Transverse colon (tissue), 4 donors: ENCODE data around the gene DPF3. TPM values are rescaled to one million over a fixed set of nuclear protein-coding genes. Genes with fewer than 3 reads are reported as not detected.

Experiments used
- DNase-seq: peaks from one replicate; pipeline ENCODE4 v3.0.0-alpha.2; 2019
- H3K27ac ChIP-seq, 4 donors: fragments of 200-600 bp; sonication (generic); 2 replicates each; pipeline ENCODE4 v1.5.1; 2016 to 2018; ENCODE audit warnings: inconsistent platforms in 4 of 4
- H3K27me3 ChIP-seq: fragments of 200-600 bp; sonication (generic); 2 replicates; pipeline ENCODE4 v1.5.1; 2017; ENCODE audit warnings: inconsistent platforms
- H3K36me3 ChIP-seq, 4 donors: fragments of 200-600 bp; sonication (generic); 2 replicates each; pipeline ENCODE4 v1.5.1; 2017 to 2019; ENCODE audit warnings: inconsistent platforms in 4 of 4
- H3K4me1 ChIP-seq, 4 donors: fragments of 200-600 bp; sonication (generic); 2 replicates each; pipeline ENCODE4 v1.5.1; 2017 to 2020; ENCODE audit warnings: inconsistent platforms in 4 of 4
- H3K4me3 ChIP-seq, 4 donors: fragments of 200-600 bp; sonication (generic); 1 replicate in 1 of 4; 2 replicates in 3 of 4; pipeline versions ENCODE4 v1.5.1 to v1.6.1; 2017 to 2019; ENCODE audit warnings: inconsistent platforms in 4 of 4
- H3K9me3 ChIP-seq, 2 donors: fragments of 200-600 bp; sonication (generic); 2 replicates each; pipeline ENCODE4 v1.5.1; 2017 to 2019; ENCODE audit warnings: inconsistent platforms in 2 of 2
- EP300 ChIP-seq: sonication (generic); formaldehyde crosslinking; IDR thresholded peaks from one replicate; pipeline ENCODE4 v1.6.1; 2017; ENCODE audit warnings: antibody characterized with exemption, low read depth
- POLR2A ChIP-seq: fragments of 450-650 bp; IDR thresholded peaks from one replicate; pipeline ENCODE4 v1.6.1; 2016; ENCODE audit warnings: antibody characterized with exemption, mild to moderate bottlenecking, moderate library complexity
- POLR2AphosphoS5 ChIP-seq, 3 donors: sonication (generic); formaldehyde crosslinking; IDR thresholded peaks; one replicate each; pipeline ENCODE4 v1.6.1; 2016; ENCODE audit warnings: antibody characterized with exemption in 3 of 3
- WGBS, 2 donors: methylation state at CpG; one replicate each; pipeline ENCODE4 v1.1.5; 2018; ENCODE audit warnings: low coverage in 1 of 2; 5-methylcytosine and 5-hydroxymethylcytosine counted together
- in situ Hi-C, 4 donors: fragments of 200-750 bp; cut with MboI; loops; one replicate each; pipeline versions ENCODE4 v1.15.0 to v1.15.1; 2017; ENCODE audit warnings: low sequenced_read_pairs in 3 of 4, low pct_ligation_motif_present in 1 of 4, low pct_unique_long_range_greater_than_20kb in 1 of 4
- intact Hi-C: fragments of 100-400 bp; cut with DNase I; formaldehyde crosslinking; loops from one replicate; pipeline ENCODE4 v1.15.1; 2023; ENCODE audit warnings: low total_unique reads
- total RNA-seq, 4 donors: library from RNA; depleted of rRNA; stranded (reverse); fragments of >200 nt; gene quantifications; one replicate each; pipeline ENCODE4 v1.1.0, GENCODE V29; 2016
- TF ChIP-seq, protein P1 (sequence below), 5 experiments: fragments of 200-600 bp in 3 of 5; fragments of 450-650 bp in 2 of 5; sonication (generic) in 3 of 5; IDR thresholded peaks; 1 replicate in 2 of 5; 2 replicates in 3 of 5; pipeline ENCODE4 v1.5.1; 2016 to 2017; ENCODE audit warnings: antibody characterized with exemption in 5 of 5, inconsistent platforms in 3 of 5, mild to moderate bottlenecking in 2 of 5, moderate library complexity in 1 of 5

Gene DPF3
- total RNA-seq, 4 donors from 2014 or later, result 7.1 to 23.5 (median 10.9) TPM

GRCh38 chr14:72737560-72737943 is 156.3 kb downstream of the DPF3 start:
- no peaks in the 10 kb centered on the region for H3K9me3 ChIP-seq
- H3K36me3 ChIP-seq, result no peaks in the 10 kb centered on the region
- no peak overlapping the region for H3K4me3 ChIP-seq
- TF ChIP-seq EP300 (no peak), POLR2A (no peak), POLR2AphosphoS5 (IDR thresholded peaks at IDR 0.05) (no peak)
- TF ChIP-seq, protein P1, sequence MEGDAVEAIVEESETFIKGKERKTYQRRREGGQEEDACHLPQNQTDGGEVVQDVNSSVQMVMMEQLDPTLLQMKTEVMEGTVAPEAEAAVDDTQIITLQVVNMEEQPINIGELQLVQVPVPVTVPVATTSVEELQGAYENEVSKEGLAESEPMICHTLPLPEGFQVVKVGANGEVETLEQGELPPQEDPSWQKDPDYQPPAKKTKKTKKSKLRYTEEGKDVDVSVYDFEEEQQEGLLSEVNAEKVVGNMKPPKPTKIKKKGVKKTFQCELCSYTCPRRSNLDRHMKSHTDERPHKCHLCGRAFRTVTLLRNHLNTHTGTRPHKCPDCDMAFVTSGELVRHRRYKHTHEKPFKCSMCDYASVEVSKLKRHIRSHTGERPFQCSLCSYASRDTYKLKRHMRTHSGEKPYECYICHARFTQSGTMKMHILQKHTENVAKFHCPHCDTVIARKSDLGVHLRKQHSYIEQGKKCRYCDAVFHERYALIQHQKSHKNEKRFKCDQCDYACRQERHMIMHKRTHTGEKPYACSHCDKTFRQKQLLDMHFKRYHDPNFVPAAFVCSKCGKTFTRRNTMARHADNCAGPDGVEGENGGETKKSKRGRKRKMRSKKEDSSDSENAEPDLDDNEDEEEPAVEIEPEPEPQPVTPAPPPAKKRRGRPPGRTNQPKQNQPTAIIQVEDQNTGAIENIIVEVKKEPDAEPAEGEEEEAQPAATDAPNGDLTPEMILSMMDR (IDR thresholded peaks at IDR 0.05), result no peak
- no peaks in the 10 kb centered on the region for H3K4me1 ChIP-seq
- intact Hi-C loops (no loop called here), in situ Hi-C loops (no loop called here)
- WGBS, 2 donors, result 89 to 93% methylated on average over 2 to 6 of the region's 6 CpGs
- DNase-seq, result no peak
- H3K27me3 ChIP-seq, result no peaks in the 10 kb centered on the region
- H3K27ac ChIP-seq, result no peak overlapping the region

DNA sequence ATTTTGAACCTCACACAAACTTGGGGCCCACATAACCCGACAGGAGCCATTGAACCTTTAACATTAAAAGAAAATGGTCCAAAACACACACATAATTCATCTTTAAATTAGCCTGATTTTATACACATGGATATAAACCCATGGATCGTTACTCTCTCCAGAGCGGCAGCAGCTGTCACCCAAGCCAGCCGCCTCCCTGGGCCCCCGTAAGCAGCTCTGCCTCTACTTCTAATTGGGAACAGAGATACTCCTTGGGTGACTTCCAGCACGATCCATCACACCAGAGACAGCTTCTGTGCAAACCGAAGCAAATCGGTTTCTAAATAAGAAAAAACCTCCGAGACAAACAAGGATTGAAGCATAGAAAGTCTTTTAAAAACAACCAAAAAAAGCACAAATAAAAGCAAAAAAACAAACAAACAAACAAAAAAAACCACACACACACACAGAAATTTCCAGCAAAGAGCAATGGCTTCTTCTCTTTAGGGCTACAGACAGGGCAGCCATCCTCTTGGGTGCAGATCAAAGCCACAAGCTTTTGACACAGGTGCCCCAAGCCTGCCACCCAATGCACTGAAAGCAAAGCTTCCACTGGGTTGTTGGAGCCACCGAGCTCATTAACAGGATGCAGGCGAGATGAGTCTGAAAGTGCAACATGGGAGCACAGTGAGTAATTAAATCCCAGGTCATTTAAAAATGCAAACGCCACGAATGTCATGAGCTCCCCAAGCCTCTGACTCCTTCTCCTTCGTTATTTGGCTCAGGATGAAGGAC is 156.9 kb downstream of the DPF3 start:
- no peak overlapping the region for H3K27ac ChIP-seq
- in situ Hi-C loops, result no loop called here
- TF ChIP-seq POLR2A, result no peak
- TF ChIP-seq POLR2AphosphoS5 (IDR thresholded peaks at IDR 0.05), result no peak
- TF ChIP-seq, protein P1 (IDR thresholded peaks at IDR 0.05), result peak in 1 of 5 experiments; percentile 0
- TF ChIP-seq EP300, result no peak
- no peak overlapping the region for H3K4me3 ChIP-seq
- DNase-seq, result no peak
- H3K4me1 ChIP-seq, result no peaks in the 10 kb centered on the region
- no peaks in the 10 kb centered on the region for H3K27me3 ChIP-seq
- H3K36me3 ChIP-seq, result no peaks in the 10 kb centered on the region
- intact Hi-C loops, result no loop called here
- H3K9me3 ChIP-seq, result no peaks in the 10 kb centered on the region
- 75 to 83% methylated on average over 8 to 14 of the region's 14 CpGs for WGBS, 2 donors

DNA sequence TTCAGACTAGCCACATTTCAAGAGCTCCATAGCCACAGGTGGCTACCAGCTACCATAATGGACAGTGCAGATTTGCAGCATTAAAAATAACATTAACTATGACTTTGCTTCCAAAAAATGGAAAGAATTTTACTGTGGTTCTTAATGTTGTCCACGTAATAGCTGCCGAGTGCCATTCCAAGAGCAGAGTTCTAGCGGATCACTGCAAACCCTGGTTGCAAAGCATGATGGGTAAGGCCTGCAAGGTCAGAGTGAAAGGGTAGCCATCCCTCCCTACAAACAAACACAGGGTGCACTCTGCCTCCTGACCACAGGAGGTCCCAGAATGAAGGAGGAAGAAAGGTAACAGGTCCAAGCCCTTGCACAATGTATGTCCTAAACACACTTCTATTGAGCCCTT is 157.6 kb downstream of the DPF3 start:
- Histone ChIP-seq H3K27ac (no peak overlapping the region), H3K9me3 (no peaks in the 10 kb centered on the region), H3K36me3 (no peaks in the 10 kb centered on the region), H3K4me1 (no peaks in the 10 kb centered on the region), H3K4me3 (no peak overlapping the region), H3K27me3 (no peaks in the 10 kb centered on the region)
- in situ Hi-C loops (no loop called here), intact Hi-C loops (no loop called here)
- no peak for TF ChIP-seq POLR2AphosphoS5 (IDR thresholded peaks at IDR 0.05)
- TF ChIP-seq, protein P1 (IDR thresholded peaks at IDR 0.05), result peak in 4 of 5 experiments; percentile 6 to 33 (median 24)
- no peak for TF ChIP-seq EP300
- TF ChIP-seq POLR2A, result no peak
- no peak for DNase-seq
- WGBS, 2 donors, result 84 to 88% methylated on average over 3 of the region's 3 CpGs

- no peaks in the 10 kb centered on the region for H3K9me3 ChIP-seq
- H3K27me3 ChIP-seq, result no peaks in the 10 kb centered on the region
- no peaks in the 10 kb centered on the region for H3K4me1 ChIP-seq
- in situ Hi-C loops, result no loop called here
- TF ChIP-seq EP300 (no peak), POLR2AphosphoS5 (IDR thresholded peaks at IDR 0.05) (no peak), POLR2A (no peak)
- TF ChIP-seq, protein P1 (IDR thresholded peaks at IDR 0.05), result no peak
- H3K4me3 ChIP-seq, result no peak overlapping the region
- 87% methylated on average over 16 of the region's 16 CpGs; no CpG with 5 or more reads in 1 of the 2 donors for WGBS, 2 donors
- DNase-seq, result no peak
- H3K36me3 ChIP-seq, result no peaks in the 10 kb centered on the region
- no peak overlapping the region for H3K27ac ChIP-seq
- intact Hi-C loops, result no loop called here
Measured at GRCh38 chr14:72732022-72732780, 161.7 kb downstream of the DPF3 start.
